H1 (cell line): Measurements from ENCODE around the gene ALOX5AP. TPM values are rescaled to one million over a fixed set of nuclear protein-coding genes. Genes with fewer than 3 reads are reported as not detected.

Experiments used
- CTCF ChIP-seq, 3 experiments: IDR thresholded peaks; 1 replicate in 2 of 3; 2 replicates in 1 of 3; pipeline versions ENCODE4 v1.5.1 to v1.6.1; 2011; ENCODE audit warnings: low read length in 3 of 3, mild to moderate bottlenecking in 3 of 3, inconsistent platforms in 2 of 3, low read depth in 1 of 3, moderate library complexity in 1 of 3; ENCODE audit not compliant: insufficient read depth in 1 of 3; ENCODE audit errors: control extremely low read depth in 1 of 3
- KDM5A ChIP-seq: fragments of 200-600 bp; IDR thresholded peaks from 2 replicates; pipeline ENCODE4 v1.7.1; 2012; ENCODE audit warnings: mild to moderate bottlenecking, low read length, inconsistent platforms, mixed read lengths
- NANOG ChIP-seq: IDR thresholded peaks from 2 replicates; pipeline ENCODE4 v1.6.1; 2011; ENCODE audit warnings: low read length, low read depth, mild to moderate bottlenecking, inconsistent platforms; ENCODE audit not compliant: insufficient read depth, poor library complexity, severe bottlenecking
- RBBP5 ChIP-seq: IDR thresholded peaks from 2 replicates; pipeline ENCODE4 v1.7.1; 2012; ENCODE audit warnings: low read depth, mild to moderate bottlenecking, inconsistent platforms, low read length, moderate library complexity, borderline replicate concordance
- polyA plus RNA-seq, 7 experiments: library from polyadenylated mRNA; depleted of rRNA in 3 of 7; stranded (reverse) in 5 of 7; unstranded in 2 of 7; fragments of >200 nt in 5 of 7; fragments of 200-250 nt in 2 of 7; gene quantifications; 1 replicate in 5 of 7; 2 replicates in 1 of 7; 4 replicates in 1 of 7; pipeline versions ENCODE4 v1.2.1 to v1.2.3, GENCODE V29; 2011 to 2013; ENCODE audit warnings: missing spikeins in 2 of 7, mixed read lengths in 2 of 7
- total RNA-seq: library from RNA; stranded (reverse); fragmentation: NEBNext Ultra II Directional; extraction: Animal tissue kit (Norgen Biotek cat#: 25700); gene quantifications from 2 replicates; pipeline ENCODE4 v1.2.1, GENCODE V29; 2021
- TF ChIP-seq, protein P1 (sequence below): IDR thresholded peaks from 2 replicates; pipeline ENCODE4 v1.6.1; 2012; ENCODE audit warnings: inconsistent platforms

ALOX5AP gene
- total and polyA plus RNA-seq, 2 of the 8 experiments (the other 6 are each of a cell fraction or from before 2014, with no cell fraction given), result not detected

DNA sequence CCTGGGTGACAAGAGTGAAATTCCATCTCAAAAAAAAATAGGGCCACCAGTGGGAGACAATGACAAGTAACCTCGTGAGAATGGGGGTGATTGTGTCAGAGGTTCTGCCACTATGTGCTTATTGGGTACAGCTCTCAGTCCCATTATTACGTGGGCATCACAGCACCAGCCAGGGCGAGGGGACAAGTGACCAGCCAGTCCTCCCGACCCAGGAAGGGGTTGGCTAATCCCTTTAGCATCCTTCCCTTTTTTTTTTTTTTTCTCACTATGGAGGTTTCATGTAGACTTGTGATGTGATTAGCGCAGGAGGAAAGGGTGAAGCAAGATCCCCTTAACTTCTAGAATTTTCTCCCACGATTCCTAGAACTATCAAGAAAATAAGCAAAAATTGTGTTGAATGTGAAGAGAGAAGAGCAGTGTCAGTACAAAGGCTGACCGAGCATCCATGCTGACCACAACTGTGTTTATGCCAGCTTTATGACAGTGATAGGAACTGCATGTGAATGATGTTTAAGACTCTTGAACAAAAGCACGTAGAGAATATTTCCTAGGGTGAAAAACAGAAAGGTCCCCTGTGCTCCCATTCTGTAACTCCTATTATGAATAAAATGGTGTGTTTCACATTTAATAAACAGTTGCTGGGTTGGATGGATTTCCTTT is 50.0 kb downstream of the ALOX5AP start (continued):
- TF ChIP-seq CTCF (IDR thresholded peaks at IDR 0.05; ENCODE audit: control extremely low read depth in 1 of 3, insufficient read depth in 1 of 3, low read depth in 1 of 3, low read length in 3 of 3) (no peak), RBBP5 (no peak), NANOG (no peak), KDM5A (no peak)
- TF ChIP-seq, protein P1, sequence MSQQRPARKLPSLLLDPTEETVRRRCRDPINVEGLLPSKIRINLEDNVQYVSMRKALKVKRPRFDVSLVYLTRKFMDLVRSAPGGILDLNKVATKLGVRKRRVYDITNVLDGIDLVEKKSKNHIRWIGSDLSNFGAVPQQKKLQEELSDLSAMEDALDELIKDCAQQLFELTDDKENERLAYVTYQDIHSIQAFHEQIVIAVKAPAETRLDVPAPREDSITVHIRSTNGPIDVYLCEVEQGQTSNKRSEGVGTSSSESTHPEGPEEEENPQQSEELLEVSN, result no peak
